ENCODE data around the gene ABCC2.

GRCh38 chr10:99894613-99895012 lies 112.2 kb downstream of the ABCC2 start:
- TF ChIP-seq EZH2phosphoT487 (IDR thresholded peaks at IDR 0.05; ENCODE audit: low read depth) (no peak), CTCF (IDR thresholded peaks at IDR 0.05; ENCODE audit: low read depth, low read length) (no peak)

All from OCI-LY3 (cell line).